Parathyroid adenoma (tissue), 2 donors: ENCODE results near the gene NVL.
A peak's percentile ranks its signal among the peaks of the same experiment; 100 is the strongest.

Experiments
- H2AFZ ChIP-seq: fragments of 300-600 bp; sonication (generic); one replicate; pipeline ENCODE4 v1.7.0; 2017; ENCODE audit warnings: antibody characterized with exemption, mild to moderate bottlenecking
- H3K27ac ChIP-seq: fragments of 300-600 bp; sonication (generic); one replicate; pipeline ENCODE4 v1.7.0; 2017
- H3K27me3 ChIP-seq: fragments of 300-600 bp; sonication (generic); one replicate; pipeline ENCODE4 v1.7.0; 2017; ENCODE audit warnings: low read length; ENCODE audit not compliant: control insufficient read depth, insufficient read depth
- H3K36me3 ChIP-seq: fragments of 300-600 bp; sonication (generic); one replicate; pipeline ENCODE4 v1.7.0; 2017; ENCODE audit warnings: low read length; ENCODE audit not compliant: control insufficient read depth, insufficient read depth
- H3K4me1 ChIP-seq: fragments of 300-600 bp; sonication (generic); one replicate; pipeline ENCODE4 v1.7.0; 2017; ENCODE audit warnings: control low read depth
- H3K4me2 ChIP-seq: fragments of 300-600 bp; sonication (generic); one replicate; pipeline ENCODE4 v1.7.0; 2017; ENCODE audit warnings: low read length
- H3K4me3 ChIP-seq: fragments of 300-600 bp; sonication (generic); one replicate; pipeline ENCODE4 v1.7.0; 2017; ENCODE audit warnings: low read depth, low read length
- H3K79me2 ChIP-seq: fragments of 300-600 bp; sonication (generic); one replicate; pipeline ENCODE4 v1.7.0; 2017; ENCODE audit warnings: control low read depth
- H3K9ac ChIP-seq: fragments of 300-600 bp; sonication (generic); one replicate; pipeline ENCODE4 v1.7.0; 2017; ENCODE audit warnings: mild to moderate bottlenecking
- H3K9me3 ChIP-seq: fragments of 300-600 bp; sonication (generic); one replicate; pipeline ENCODE4 v1.7.0; 2017; ENCODE audit warnings: low read length; ENCODE audit not compliant: control insufficient read depth
- TF ChIP-seq, protein P1 (sequence below): fragments of 300-600 bp; sonication (generic); IDR thresholded peaks from one replicate; pipeline ENCODE4 v1.7.0; 2017; ENCODE audit warnings: antibody characterized with exemption, mild to moderate bottlenecking
- donor health status: primary hyperparathyroidism.

The NVL gene

DNA sequence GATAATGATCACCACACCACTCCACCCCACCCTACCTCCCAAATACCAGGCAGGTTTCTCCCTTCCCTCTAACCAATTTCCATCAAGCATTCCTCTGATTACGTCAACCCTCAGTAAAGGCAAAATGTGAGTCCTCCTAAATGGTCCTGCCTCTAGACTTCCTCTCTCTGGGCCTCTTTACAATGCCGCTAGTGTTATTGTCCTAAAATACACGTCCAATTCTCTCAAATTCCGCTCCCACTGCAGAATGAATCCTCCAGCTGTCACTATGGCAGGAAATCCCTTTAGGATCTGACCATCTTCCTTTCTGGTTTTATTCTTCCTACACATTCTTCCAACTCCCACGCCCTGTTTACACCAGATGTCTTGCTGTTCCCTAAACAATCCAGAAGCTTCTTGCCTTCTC, 78.2 kb downstream of the NVL start:
- H3K9ac ChIP-seq = no peak overlapping the region
- TF ChIP-seq, protein P1, sequence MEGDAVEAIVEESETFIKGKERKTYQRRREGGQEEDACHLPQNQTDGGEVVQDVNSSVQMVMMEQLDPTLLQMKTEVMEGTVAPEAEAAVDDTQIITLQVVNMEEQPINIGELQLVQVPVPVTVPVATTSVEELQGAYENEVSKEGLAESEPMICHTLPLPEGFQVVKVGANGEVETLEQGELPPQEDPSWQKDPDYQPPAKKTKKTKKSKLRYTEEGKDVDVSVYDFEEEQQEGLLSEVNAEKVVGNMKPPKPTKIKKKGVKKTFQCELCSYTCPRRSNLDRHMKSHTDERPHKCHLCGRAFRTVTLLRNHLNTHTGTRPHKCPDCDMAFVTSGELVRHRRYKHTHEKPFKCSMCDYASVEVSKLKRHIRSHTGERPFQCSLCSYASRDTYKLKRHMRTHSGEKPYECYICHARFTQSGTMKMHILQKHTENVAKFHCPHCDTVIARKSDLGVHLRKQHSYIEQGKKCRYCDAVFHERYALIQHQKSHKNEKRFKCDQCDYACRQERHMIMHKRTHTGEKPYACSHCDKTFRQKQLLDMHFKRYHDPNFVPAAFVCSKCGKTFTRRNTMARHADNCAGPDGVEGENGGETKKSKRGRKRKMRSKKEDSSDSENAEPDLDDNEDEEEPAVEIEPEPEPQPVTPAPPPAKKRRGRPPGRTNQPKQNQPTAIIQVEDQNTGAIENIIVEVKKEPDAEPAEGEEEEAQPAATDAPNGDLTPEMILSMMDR = no peak
- H3K4me1 ChIP-seq = no peaks in the 10 kb centered on the region
- H2AFZ ChIP-seq = no peak overlapping the region
- H3K4me2 ChIP-seq = no peak overlapping the region
- H3K36me3 ChIP-seq = no peaks in the 10 kb centered on the region
- H3K9me3 ChIP-seq = no peaks in the 10 kb centered on the region
- H3K27ac ChIP-seq = no peak overlapping the region
- H3K27me3 ChIP-seq = no peaks in the 10 kb centered on the region
- no peaks in the 10 kb centered on the region for H3K79me2 ChIP-seq
- H3K4me3 ChIP-seq = no peak overlapping the region

DNA sequence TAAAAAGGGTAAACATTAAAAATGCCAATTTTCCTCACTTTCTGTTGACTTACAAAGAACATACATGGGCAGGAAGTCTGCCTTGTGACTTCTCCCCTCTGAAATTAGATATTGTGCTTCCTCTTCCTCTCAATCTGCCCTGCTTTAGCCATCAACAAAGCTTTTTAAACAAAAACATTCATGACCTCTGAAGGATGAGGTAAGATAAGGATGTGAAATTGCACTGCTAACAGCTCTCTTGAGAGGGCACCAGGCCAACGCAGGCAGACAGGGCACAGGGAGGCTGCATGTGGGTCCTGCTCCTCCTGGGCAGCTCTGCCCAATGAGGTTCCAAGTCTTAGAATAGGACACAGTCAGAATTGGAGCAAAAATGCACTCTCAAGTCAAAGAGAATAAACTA, 84.8 kb downstream of the NVL start:
- Histone ChIP-seq H2AFZ (peak overlapping the region; percentile 11), H3K27ac (peak overlapping the region; percentile 65), H3K4me3 (peak overlapping the region; percentile 25), H3K4me2 (peak overlapping the region; percentile 47), H3K36me3 (no peaks in the 10 kb centered on the region), H3K27me3 (no peaks in the 10 kb centered on the region), H3K4me1 (peaks cover 6% of the 10 kb centered on the region), H3K9me3 (no peaks in the 10 kb centered on the region), H3K79me2 (no peaks in the 10 kb centered on the region), H3K9ac (no peak overlapping the region)
- TF ChIP-seq, protein P1 = no peak

DNA sequence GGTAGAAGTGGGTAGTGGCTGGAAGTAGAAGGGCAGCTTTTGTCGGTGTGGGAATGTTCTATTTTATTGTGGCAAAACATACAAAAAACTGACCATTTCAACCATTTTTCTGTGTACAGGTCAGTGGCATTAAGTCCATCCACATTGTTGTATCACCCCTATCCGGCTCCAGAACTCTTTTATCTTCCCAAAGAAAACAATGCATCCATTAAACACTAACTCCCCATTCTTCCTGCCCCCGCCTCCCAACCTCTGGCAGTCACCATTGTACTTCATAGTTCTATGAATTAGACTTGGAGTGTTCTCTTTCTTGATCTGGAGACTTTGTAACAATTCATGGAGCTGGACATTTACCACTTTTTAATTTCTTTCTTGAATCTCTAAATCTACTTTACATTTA, 91.2 kb downstream of the NVL start:
- TF ChIP-seq, protein P1 = no peak
- Histone ChIP-seq H3K79me2 (no peaks in the 10 kb centered on the region), H3K27me3 (no peaks in the 10 kb centered on the region), H3K9me3 (no peaks in the 10 kb centered on the region), H3K9ac (no peak overlapping the region), H3K27ac (no peak overlapping the region), H2AFZ (no peak overlapping the region), H3K4me3 (no peak overlapping the region), H3K4me1 (no peaks in the 10 kb centered on the region), H3K4me2 (no peak overlapping the region), H3K36me3 (no peaks in the 10 kb centered on the region)

DNA sequence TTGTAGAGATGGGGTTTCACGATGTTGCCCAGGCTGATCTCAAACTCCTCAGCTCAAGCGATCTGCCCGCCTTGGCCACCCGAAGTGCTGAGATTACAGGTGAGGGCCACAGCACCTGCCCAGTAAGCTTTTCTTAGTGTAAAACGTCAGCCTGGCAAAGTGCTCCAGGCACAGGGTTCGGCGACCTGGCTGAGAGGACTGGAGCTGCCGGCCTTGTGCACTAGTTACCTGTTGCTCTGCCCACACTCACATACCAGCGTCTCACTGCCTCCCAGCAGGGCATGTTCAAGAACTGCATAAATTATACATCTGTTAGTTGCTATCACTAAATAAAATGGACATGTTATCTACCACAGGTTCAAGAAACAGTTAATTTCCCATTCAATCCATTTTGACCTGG, 91.8 kb downstream of the NVL start:
- Histone ChIP-seq H3K4me3 (no peak overlapping the region), H3K27me3 (no peaks in the 10 kb centered on the region), H3K36me3 (no peaks in the 10 kb centered on the region), H3K9ac (no peak overlapping the region), H3K4me2 (no peak overlapping the region), H3K4me1 (no peaks in the 10 kb centered on the region), H2AFZ (no peak overlapping the region), H3K9me3 (no peaks in the 10 kb centered on the region), H3K27ac (no peak overlapping the region), H3K79me2 (no peaks in the 10 kb centered on the region)
- TF ChIP-seq, protein P1 = no peak

DNA sequence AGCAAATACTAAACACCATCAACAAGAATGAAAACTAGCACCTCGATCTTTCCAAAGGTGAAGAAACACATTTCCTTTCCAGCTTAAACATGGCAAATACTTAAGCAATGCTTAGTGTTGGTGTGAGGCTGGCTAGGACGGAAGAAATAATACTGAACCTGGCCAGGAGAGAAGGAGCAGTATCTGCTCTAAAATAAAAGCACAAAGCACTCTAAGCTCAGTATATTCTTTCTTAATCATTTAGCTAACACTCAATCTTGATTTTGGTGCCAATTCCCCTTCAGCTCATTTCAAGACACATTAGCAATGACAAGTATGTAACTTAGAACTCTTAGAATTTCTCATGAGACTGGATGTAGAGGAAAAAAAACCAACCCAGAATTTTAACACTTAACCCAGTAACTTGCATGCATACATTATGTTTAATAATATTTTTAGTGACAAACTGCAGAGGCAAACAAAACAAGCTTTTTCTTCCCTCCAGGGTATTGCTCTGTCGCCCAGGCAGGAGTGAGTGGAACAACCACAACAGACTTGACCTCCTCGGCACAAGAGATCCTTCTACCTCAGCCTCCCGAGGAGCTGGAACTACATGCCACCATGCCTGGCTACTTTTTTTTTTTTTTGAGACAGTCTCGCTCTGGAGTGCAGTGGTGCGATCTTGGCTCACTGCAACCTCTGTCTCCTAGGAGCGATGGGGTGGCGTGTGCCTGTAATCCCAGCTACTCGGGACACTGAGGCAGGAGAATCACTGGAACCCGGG, 92.7 kb downstream of the NVL start:
- H3K9me3 ChIP-seq = no peaks in the 10 kb centered on the region
- H2AFZ ChIP-seq = no peak overlapping the region
- no peaks in the 10 kb centered on the region for H3K27me3 ChIP-seq
- H3K27ac ChIP-seq = no peak overlapping the region
- no peaks in the 10 kb centered on the region for H3K36me3 ChIP-seq
- TF ChIP-seq, protein P1 = no peak
- no peak overlapping the region for H3K4me2 ChIP-seq
- no peak overlapping the region for H3K9ac ChIP-seq
- no peak overlapping the region for H3K4me3 ChIP-seq
- no peaks in the 10 kb centered on the region for H3K4me1 ChIP-seq
- H3K79me2 ChIP-seq = no peaks in the 10 kb centered on the region
